HG03139 (cell line): ENCODE data around the gene ANKRD13D.
A peak's percentile ranks its signal among the peaks of the same experiment; 100 is the strongest.
"Not testable (repeated sequence)": the region's sequence is repeated elsewhere in the genome, so short reads cannot be mapped to it uniquely, and the experiment has no call there.

Source experiments
- ATAC-seq: cut with Tn5 transposase; IDR thresholded peaks from one replicate; pipeline ENCODE4 v1.9.1; 2021; ENCODE audit not compliant: unreplicated experiment

The ANKRD13D gene

GRCh38 chr11:67289226-67289650, at the start of gene ANKRD13D:
Gene ANKRD13D (plus strand): TSS chr11:67289303. CDS start chr11:67289461, 158 bp downstream.
- peak; percentile 27 for ATAC-seq

DNA sequence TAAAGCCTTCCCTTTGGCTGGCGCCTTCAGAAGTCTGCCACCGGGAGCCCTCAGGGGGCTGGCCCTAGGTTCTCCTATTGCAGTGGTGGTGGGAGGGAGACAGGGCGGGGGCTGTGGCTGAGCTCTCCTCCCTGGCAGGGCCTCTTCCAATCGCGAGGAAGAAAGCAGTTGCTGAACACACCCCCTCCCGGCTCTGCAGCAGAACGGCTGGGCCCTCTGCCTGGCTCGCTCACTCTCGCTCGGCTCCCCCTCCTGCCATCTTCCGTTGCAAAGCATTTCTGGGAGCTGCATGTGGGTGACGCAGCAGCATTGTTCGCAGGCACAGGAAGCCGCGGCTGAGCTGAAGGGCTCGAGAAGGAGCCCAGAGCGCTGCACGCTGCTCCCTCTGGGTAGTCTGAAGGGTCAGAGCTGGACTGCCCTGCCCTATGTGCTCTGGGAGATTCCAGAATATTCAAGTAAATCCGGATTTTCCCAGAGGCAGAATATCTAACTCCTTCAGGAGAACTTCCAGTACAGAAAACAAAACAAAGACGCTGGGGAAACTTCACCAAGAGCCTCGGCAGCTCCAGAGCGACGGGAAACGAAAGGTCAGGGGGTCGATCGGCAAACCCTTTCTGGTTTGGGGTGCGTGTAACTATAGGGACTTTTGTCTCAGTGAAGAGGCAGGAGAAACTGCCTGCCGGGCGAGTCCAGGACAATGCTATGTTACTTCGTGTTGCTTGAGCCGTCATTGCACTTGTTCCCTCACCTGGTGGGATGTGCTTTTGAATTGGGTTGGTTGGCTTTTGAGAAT, 49.1 kb upstream of the ANKRD13D start:
- ATAC-seq = peak; percentile 76

GRCh38 chr11:67240576-67241389, 48.3 kb upstream of the ANKRD13D start:
- ATAC-seq = no peak

DNA sequence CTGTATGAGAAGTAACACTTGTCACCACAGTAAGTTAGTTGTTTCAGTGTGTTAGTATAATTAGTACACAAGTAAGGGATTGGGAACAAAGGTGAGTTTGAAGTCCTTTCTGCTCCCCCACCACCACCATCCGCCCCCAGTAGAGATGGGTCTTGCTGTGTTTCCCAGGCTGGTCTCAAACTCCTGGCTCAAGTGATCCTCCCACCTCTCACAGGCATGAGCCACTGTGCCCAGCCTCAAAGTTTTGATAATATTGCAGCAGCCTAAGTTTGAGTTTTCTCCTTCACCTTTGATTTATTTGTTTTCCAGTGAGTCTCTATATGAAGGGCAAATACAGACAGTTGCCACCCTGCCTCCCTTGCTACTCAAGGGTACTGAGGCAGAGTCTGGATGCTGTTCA, 46.6 kb upstream of the ANKRD13D start:
- no peak for ATAC-seq

GRCh38 chr11:67243051-67243450, 46.1 kb upstream of the ANKRD13D start:
- no peak for ATAC-seq

GRCh38 chr11:67245046-67245445, 44.1 kb upstream of the ANKRD13D start:
- ATAC-seq = no peak

- no peak for ATAC-seq
Observed at GRCh38 chr11:67247946-67248550, 41.1 kb upstream of the ANKRD13D start.

GRCh38 chr11:67248653-67249052, 40.5 kb upstream of the ANKRD13D start:
- ATAC-seq = no peak

GRCh38 chr11:67250059-67251043, 38.8 kb upstream of the ANKRD13D start:
- no peak for ATAC-seq

DNA sequence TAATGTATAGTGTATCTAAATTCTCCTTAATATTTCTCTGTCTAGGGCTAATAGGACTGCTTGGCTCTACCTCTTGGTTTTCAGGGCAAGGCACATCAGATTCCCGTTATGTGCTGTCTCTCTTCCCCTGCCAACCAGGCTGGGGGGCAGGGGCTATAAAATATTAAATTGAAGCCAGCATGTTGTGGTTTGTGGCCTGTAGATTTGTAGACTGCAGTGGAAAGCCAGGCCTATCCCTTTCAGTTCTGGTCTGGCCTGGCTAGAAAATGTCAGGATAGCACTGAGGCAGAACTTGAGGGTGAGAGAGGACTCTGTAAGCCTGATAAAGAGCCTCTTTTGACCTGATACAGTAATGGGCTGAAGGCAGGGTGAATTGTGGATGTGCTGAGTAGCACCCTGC, 37.3 kb upstream of the ANKRD13D start:
- ATAC-seq = no peak

- ATAC-seq = no peak
Observed at GRCh38 chr11:67252831-67253239, 36.3 kb upstream of the ANKRD13D start.

- ATAC-seq = no peak
Observed at GRCh38 chr11:67253872-67254624, 35.1 kb upstream of the ANKRD13D start.

DNA sequence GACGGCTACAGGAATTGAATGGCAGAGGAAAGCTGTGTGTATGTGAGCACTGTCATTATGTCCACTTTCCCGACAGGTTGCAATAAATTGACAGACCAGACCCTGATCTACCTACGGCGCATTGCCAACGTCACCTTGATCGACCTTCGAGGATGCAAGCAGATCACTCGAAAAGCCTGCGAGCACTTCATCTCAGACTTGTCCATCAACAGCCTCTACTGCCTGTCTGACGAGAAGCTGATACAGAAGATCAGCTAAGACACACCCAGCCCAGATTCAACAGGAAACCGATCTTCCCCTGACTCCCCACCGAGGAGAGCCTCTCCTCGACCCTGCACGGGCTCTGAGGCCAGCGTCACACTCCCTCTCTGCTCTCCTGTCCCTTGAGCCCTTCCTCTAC, 34.3 kb upstream of the ANKRD13D start:
- no peak for ATAC-seq

GRCh38 chr11:67255353-67255752, 33.8 kb upstream of the ANKRD13D start:
- ATAC-seq = no peak

GRCh38 chr11:67255864-67256263, 33.2 kb upstream of the ANKRD13D start:
- ATAC-seq = no peak

- no peak for ATAC-seq
Observed at GRCh38 chr11:67256477-67257135, 32.5 kb upstream of the ANKRD13D start.

- ATAC-seq = no peak
Observed at GRCh38 chr11:67260406-67260805, 28.7 kb upstream of the ANKRD13D start.

DNA sequence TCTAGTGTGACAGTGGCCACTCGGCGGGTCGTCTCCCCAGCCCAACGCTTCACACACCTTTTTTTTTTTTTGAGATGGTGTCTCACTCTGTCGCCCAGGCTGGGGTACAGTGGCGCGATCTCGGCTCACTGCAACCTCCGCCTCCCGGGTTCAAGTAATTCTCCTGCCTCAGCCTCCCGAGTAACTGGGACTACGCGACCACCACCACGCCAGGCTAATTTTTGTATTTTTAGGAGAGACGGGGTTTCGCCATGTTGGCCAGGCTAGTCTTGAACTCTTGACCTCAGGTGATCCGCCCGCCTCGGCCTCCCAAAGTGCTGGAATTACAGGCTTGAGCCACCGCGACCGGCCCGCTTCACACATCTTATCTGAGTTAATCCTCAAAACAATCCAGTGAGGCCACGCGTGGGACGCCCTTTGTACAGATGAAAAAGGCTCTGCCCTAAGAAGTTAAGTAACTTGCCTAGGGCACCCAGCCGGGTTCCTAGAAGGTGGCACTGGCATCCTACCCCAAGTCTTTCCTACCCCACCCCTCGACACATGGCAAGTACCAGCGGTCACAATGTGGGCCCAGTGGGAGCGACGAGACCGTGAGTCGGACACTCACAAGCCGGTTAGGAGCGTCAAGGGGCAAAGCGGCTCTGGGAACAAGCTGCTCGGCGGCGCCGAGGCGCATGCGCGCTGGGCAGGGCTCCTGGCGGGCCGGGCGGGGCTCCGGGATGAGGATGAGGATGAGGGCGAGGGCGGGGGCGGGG, 28.0 kb upstream of the ANKRD13D start:
- ATAC-seq = not testable (repeated sequence)

GRCh38 chr11:67261640-67261945, 27.5 kb upstream of the ANKRD13D start:
- no peak for ATAC-seq
